A673 (cell line): ENCODE results near the gene SSUH2. TPM values are rescaled to one million over a fixed set of nuclear protein-coding genes. Genes with fewer than 3 reads are reported as not detected.

ENCODE experiments used
- BruUV-seq: library from RNA; stranded (reverse); fragments of 400-500 nt; replicated peaks from 2 replicates; lab custom pipeline; 2021; lab: Mats Ljungman, UMichigan
- CTCF ChIA-PET: fragments of 300-600 bp; sonication (Branson Sonifier 250); formaldehyde crosslinking; loops from one replicate; lab custom pipeline; 2022; ENCODE audit warnings: antibody characterized with exemption; lab: Charles Lee
- POLR2A ChIA-PET: fragments of 300-600 bp; sonication (Branson Sonifier 250); formaldehyde crosslinking; loops from one replicate; lab custom pipeline; 2022; ENCODE audit warnings: antibody characterized with exemption; ENCODE audit not compliant: low non-redundant PET; lab: Charles Lee
- DNase-seq: peaks from one replicate; pipeline ENCODE4 v3.0.0-alpha.2; 2015; ENCODE audit warnings: low spot score
- H3K27ac ChIP-seq: fragments of 200-600 bp; sonication (generic); 2 replicates; pipeline ENCODE4 v1.5.1; 2016; ENCODE audit warnings: mixed run types, low read depth, mild to moderate bottlenecking, mixed read lengths, antibody characterized with exemption, low read length; ENCODE audit not compliant: poor library complexity, severe bottlenecking
- H3K27me3 ChIP-seq: fragments of 200-600 bp; sonication (generic); replicated peaks from 2 replicates; pipeline ENCODE4 v1.6.1; 2017; ENCODE audit warnings: mixed run types, low read depth, mild to moderate bottlenecking, mixed read lengths, antibody characterized with exemption, low read length; ENCODE audit not compliant: insufficient read depth, poor library complexity
- H3K36me3 ChIP-seq: fragments of 200-600 bp; sonication (generic); 2 replicates; pipeline ENCODE4 v1.6.1; 2016; ENCODE audit warnings: mixed run types, mild to moderate bottlenecking, mixed read lengths, antibody characterized with exemption, low read length; ENCODE audit not compliant: insufficient read depth, poor library complexity, severe bottlenecking
- H3K4me1 ChIP-seq: fragments of 200-600 bp; sonication (generic); 2 replicates; pipeline ENCODE4 v1.6.1; 2017; ENCODE audit warnings: mixed run types, mild to moderate bottlenecking, mixed read lengths, antibody characterized with exemption, low read length; ENCODE audit not compliant: insufficient read depth, poor library complexity, severe bottlenecking
- H3K4me3 ChIP-seq: fragments of 200-600 bp; sonication (generic); 2 replicates; pipeline ENCODE4 v1.5.1; 2016; ENCODE audit warnings: low read depth, mixed run types, mild to moderate bottlenecking, mixed read lengths, low read length; ENCODE audit not compliant: poor library complexity, severe bottlenecking
- H3K9me3 ChIP-seq: fragments of 200-600 bp; sonication (generic); 2 replicates; pipeline ENCODE4 v1.6.1; 2016; ENCODE audit warnings: mixed run types, low read depth, mild to moderate bottlenecking, mixed read lengths, antibody characterized with exemption, low read length; ENCODE audit not compliant: poor library complexity, severe bottlenecking
- CTCF ChIP-seq: fragments of 300-800, 200-600 bp; sonication (generic); conservative IDR thresholded peaks from 2 replicates; pipeline ENCODE4 v1.5.1; 2017; ENCODE audit warnings: low read depth, mild to moderate bottlenecking, antibody characterized with exemption, low read length, moderate library complexity, mixed read lengths
- EZH2 ChIP-seq: fragments of 200-600 bp; sonication (generic); IDR thresholded peaks from 2 replicates; pipeline ENCODE4 v1.6.1; 2017; ENCODE audit warnings: borderline replicate concordance, low read depth, mild to moderate bottlenecking, mixed read lengths, antibody characterized with exemption, low read length; ENCODE audit not compliant: poor library complexity, severe bottlenecking
- intact Hi-C: fragments of 100-400 bp; cut with micrococcal nuclease; formaldehyde crosslinking; loops from one replicate; pipeline ENCODE4 v1.10.0; 2022; ENCODE audit not compliant: unreplicated experiment
- total RNA-seq: library from RNA; stranded (reverse); gene quantifications from 2 replicates; pipeline ENCODE4 v1.2.3, GENCODE V29; 2021

The SSUH2 gene
- total RNA-seq, 1 experiment from 2014 or later, result 3.6 TPM

- TF ChIP-seq EZH2 (no peak), CTCF (no peak)
- ChIA-PET POLR2A (no interaction called here), CTCF (no interaction called here)
- Histone ChIP-seq H3K4me3 (no peak overlapping the region), H3K4me1 (no peaks in the 10 kb centered on the region), H3K27me3 (no peaks in the 10 kb centered on the region), H3K9me3 (no peaks in the 10 kb centered on the region), H3K36me3 (no peaks in the 10 kb centered on the region), H3K27ac (no peak overlapping the region)
- intact Hi-C loops, result no loop called here
- BruUV-seq, result no TSS peak
- no peak for DNase-seq
These were observed 16.6 kb downstream of the SSUH2 start for GRCh38 chr3:8627949-8628348.

DNA sequence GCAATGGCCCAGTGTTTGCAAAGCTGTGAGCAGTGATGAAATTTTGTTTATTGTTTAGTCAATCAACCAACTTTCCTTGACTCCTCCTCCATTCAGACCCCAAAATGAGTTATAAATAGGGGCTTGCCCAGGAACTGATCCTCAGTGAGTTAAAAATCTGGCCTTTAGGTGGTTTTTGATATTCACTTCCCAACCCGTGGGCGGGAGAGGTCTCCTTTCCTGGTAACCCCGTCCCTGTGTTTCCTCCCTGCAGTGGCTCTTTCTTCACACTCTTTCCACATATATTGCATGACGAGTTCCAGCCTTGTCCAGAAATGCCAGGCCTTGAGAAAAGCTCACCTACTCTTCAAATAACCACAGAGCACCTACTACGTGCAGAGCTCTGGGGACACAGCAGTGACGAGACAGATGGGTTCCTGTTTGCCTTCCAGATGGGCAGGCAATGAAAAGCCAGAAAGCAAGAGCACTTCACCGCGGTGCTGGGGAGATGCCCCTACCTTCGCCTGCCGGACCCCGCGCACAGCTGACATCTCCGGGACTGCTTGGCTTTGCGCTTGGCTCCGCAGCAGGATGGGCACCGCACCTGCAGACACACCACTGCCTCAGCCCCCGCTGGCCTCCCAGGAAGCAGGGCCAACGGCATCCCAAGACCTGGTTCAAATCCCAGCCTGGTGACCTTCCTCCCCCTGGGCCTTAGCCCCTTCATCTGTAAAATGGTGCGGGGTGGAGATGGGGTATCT, 17.2 kb downstream of the SSUH2 start:
- intact Hi-C loops, result no loop called here

DNA sequence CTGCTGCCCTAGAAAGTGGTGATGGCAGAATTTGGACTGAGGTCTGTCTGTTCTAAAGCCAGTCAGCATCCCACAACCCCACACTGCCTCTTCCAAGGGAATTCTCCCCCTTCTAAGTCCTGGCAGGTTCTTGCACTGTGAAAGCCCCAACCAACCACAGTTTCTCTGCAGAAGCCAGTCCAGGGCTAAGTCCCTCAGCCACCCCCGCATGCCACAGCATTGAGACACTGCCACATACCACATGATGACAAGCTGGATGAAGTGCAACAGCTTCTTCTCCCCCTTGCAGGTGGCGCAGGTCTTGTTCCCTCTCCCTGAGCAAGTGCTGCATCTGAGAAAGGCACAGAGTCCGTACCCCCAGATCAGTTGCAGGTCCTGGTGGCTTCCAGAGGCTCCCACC, 18.6 kb downstream of the SSUH2 start:
- BruUV-seq, result no TSS peak
- no peaks in the 10 kb centered on the region for H3K27me3 ChIP-seq
- CTCF ChIA-PET, result no interaction called here
- TF ChIP-seq CTCF (no peak), EZH2 (no peak)
- no peaks in the 10 kb centered on the region for H3K4me1 ChIP-seq
- POLR2A ChIA-PET, result no interaction called here
- H3K36me3 ChIP-seq, result no peaks in the 10 kb centered on the region
- no peak overlapping the region for H3K27ac ChIP-seq
- DNase-seq, result no peak
- no peak overlapping the region for H3K4me3 ChIP-seq
- intact Hi-C loops, result no loop called here
- H3K9me3 ChIP-seq, result no peaks in the 10 kb centered on the region

More for the DNA sequence above, 17.2 kb downstream of the SSUH2 start:
- Histone ChIP-seq H3K9me3 (no peaks in the 10 kb centered on the region), H3K27me3 (no peaks in the 10 kb centered on the region), H3K4me3 (no peak overlapping the region), H3K4me1 (no peaks in the 10 kb centered on the region), H3K27ac (no peak overlapping the region), H3K36me3 (no peaks in the 10 kb centered on the region)
- TF ChIP-seq CTCF, result no peak
- TF ChIP-seq EZH2, result no peak
- ChIA-PET CTCF (no interaction called here), POLR2A (no interaction called here)
- no TSS peak for BruUV-seq
- no peak for DNase-seq
